Measurements from ENCODE around the gene SLC6A5.

SLC6A5 gene

GRCh38 chr11:20668844-20669819, 69.7 kb downstream of the SLC6A5 start, which contains the start of gene NELL1:
Gene NELL1 (plus strand): TSS chr11:20669586.
- no peaks in the 10 kb centered on the region for H3K36me3 ChIP-seq
- peak; percentile 33 for DNase-seq
- H3K4me3 ChIP-seq (ENCODE audit: low read depth, low read length), result peak within 1 kb of the TSS; percentile 64
- H3K4me1 ChIP-seq, result no peaks in the 10 kb centered on the region; the same call in 1 of the 2 replicates
- peaks cover 27% of the 10 kb centered on the region for H3K27me3 ChIP-seq
- no peaks in the 10 kb centered on the region for H3K9me3 ChIP-seq
- TF ChIP-seq CTCF (IDR thresholded peaks at IDR 0.05; ENCODE audit: low read depth, low read length), result no peak

GRCh38 chr11:20669820-20670684, 70.6 kb downstream of the SLC6A5 start:
- Histone ChIP-seq H3K9me3 (no peaks in the 10 kb centered on the region), H3K27me3 (peaks cover 27% of the 10 kb centered on the region), H3K4me1 (no peaks in the 10 kb centered on the region; the same call in 1 of the 2 replicates), H3K36me3 (no peaks in the 10 kb centered on the region), H3K4me3 (ENCODE audit: low read depth, low read length) (peak overlapping the region; percentile 64)
- TF ChIP-seq CTCF (IDR thresholded peaks at IDR 0.05; ENCODE audit: low read depth, low read length), result no peak
- no peak for DNase-seq

GRCh38 chr11:20670932-20671403, 71.6 kb downstream of the SLC6A5 start:
- H3K4me3 ChIP-seq (ENCODE audit: low read depth, low read length), result peak overlapping the region; percentile 64
- no peak for TF ChIP-seq CTCF (IDR thresholded peaks at IDR 0.05; ENCODE audit: low read depth, low read length)
- DNase-seq, result no peak
- no peaks in the 10 kb centered on the region for H3K9me3 ChIP-seq
- H3K4me1 ChIP-seq, result no peaks in the 10 kb centered on the region; the same call in 1 of the 2 replicates
- no peaks in the 10 kb centered on the region for H3K36me3 ChIP-seq
- H3K27me3 ChIP-seq, result peaks cover 27% of the 10 kb centered on the region

- Histone ChIP-seq H3K36me3 (no peaks in the 10 kb centered on the region), H3K4me1 (no peaks in the 10 kb centered on the region; the same call in 1 of the 2 replicates), H3K27me3 (peaks cover 27% of the 10 kb centered on the region), H3K4me3 (ENCODE audit: low read depth, low read length) (no peak overlapping the region; the same call in none of the 2 replicates), H3K9me3 (no peaks in the 10 kb centered on the region)
- DNase-seq, result no peak
- TF ChIP-seq CTCF (IDR thresholded peaks at IDR 0.05; ENCODE audit: low read depth, low read length), result peak; percentile 52
These were observed 72.6 kb downstream of the SLC6A5 start for GRCh38 chr11:20671856-20672546.

GRCh38 chr11:20672575-20672974, 73.2 kb downstream of the SLC6A5 start:
- Histone ChIP-seq H3K4me1 (no peaks in the 10 kb centered on the region; the same call in 1 of the 2 replicates), H3K4me3 (ENCODE audit: low read depth, low read length) (no peak overlapping the region), H3K27me3 (peaks cover 27% of the 10 kb centered on the region), H3K36me3 (no peaks in the 10 kb centered on the region), H3K9me3 (no peaks in the 10 kb centered on the region)
- DNase-seq, result no peak
- peak; percentile 52 for TF ChIP-seq CTCF (IDR thresholded peaks at IDR 0.05; ENCODE audit: low read depth, low read length)

Measured in BE2C (cell line).